Panc1 (cell line): ENCODE measurements around the gene STXBP3.

Experiments
- SIN3A ChIP-seq: IDR thresholded peaks from 2 replicates; pipeline ENCODE4 v1.6.1; 2012; ENCODE audit warnings: low read depth, mild to moderate bottlenecking, low read length, moderate library complexity, borderline replicate concordance; ENCODE audit not compliant: insufficient read depth
- TF ChIP-seq, protein P1 (sequence below): fragments of 450-650 bp; IDR thresholded peaks from 2 replicates; pipeline ENCODE4 v1.5.1; 2017; ENCODE audit warnings: mild to moderate bottlenecking
- TF ChIP-seq, protein P2 (sequence below), 2 experiments: IDR thresholded peaks; 2 replicates each; pipeline ENCODE4 v1.6.1; 2011 to 2012; ENCODE audit warnings: low read depth in 2 of 2, control low read depth in 1 of 2, low read length in 1 of 2, mild to moderate bottlenecking in 1 of 2, moderate library complexity in 1 of 2; ENCODE audit not compliant: insufficient read depth in 1 of 2

DNA sequence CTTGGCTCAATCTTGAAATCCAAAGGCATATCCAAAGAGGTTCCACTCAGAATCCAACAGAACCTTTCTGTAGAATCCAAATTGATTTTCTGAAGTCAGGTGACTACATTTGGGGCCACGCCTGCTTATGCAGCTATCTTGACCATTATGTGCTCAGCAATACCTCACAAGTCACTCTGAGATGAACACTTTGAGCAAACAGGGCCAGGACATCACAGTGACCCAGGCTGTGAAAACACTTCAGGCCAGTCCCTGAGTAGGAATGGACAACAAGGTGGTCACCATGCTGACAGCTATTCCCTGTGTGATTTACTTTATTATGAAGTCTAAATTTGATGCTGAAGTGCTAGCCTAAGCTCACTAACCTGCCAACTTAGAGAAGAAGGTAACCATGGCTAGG, 110.5 kb downstream of the STXBP3 start, which contains the start of gene AKNAD1:
- TF ChIP-seq, protein P1, sequence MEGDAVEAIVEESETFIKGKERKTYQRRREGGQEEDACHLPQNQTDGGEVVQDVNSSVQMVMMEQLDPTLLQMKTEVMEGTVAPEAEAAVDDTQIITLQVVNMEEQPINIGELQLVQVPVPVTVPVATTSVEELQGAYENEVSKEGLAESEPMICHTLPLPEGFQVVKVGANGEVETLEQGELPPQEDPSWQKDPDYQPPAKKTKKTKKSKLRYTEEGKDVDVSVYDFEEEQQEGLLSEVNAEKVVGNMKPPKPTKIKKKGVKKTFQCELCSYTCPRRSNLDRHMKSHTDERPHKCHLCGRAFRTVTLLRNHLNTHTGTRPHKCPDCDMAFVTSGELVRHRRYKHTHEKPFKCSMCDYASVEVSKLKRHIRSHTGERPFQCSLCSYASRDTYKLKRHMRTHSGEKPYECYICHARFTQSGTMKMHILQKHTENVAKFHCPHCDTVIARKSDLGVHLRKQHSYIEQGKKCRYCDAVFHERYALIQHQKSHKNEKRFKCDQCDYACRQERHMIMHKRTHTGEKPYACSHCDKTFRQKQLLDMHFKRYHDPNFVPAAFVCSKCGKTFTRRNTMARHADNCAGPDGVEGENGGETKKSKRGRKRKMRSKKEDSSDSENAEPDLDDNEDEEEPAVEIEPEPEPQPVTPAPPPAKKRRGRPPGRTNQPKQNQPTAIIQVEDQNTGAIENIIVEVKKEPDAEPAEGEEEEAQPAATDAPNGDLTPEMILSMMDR = no peak
- no peak for TF ChIP-seq SIN3A
- TF ChIP-seq, protein P2, sequence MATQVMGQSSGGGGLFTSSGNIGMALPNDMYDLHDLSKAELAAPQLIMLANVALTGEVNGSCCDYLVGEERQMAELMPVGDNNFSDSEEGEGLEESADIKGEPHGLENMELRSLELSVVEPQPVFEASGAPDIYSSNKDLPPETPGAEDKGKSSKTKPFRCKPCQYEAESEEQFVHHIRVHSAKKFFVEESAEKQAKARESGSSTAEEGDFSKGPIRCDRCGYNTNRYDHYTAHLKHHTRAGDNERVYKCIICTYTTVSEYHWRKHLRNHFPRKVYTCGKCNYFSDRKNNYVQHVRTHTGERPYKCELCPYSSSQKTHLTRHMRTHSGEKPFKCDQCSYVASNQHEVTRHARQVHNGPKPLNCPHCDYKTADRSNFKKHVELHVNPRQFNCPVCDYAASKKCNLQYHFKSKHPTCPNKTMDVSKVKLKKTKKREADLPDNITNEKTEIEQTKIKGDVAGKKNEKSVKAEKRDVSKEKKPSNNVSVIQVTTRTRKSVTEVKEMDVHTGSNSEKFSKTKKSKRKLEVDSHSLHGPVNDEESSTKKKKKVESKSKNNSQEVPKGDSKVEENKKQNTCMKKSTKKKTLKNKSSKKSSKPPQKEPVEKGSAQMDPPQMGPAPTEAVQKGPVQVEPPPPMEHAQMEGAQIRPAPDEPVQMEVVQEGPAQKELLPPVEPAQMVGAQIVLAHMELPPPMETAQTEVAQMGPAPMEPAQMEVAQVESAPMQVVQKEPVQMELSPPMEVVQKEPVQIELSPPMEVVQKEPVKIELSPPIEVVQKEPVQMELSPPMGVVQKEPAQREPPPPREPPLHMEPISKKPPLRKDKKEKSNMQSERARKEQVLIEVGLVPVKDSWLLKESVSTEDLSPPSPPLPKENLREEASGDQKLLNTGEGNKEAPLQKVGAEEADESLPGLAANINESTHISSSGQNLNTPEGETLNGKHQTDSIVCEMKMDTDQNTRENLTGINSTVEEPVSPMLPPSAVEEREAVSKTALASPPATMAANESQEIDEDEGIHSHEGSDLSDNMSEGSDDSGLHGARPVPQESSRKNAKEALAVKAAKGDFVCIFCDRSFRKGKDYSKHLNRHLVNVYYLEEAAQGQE (IDR thresholded peaks at IDR 0.05; ENCODE audit: insufficient read depth in 1 of 2, low read depth in 2 of 2, low read length in 1 of 2) = no peak
